Activated CD4-positive, alpha-beta T cell treated with anti-CD3 and anti-CD28 coated beads, Interleukin-2, Interleukin-4, amounts not matched to agents 100 ng/mL and 50 ng/mL, durations not matched to agents 16 hours and 8 hours (primary cell): Measurements from ENCODE around the gene PDE4DIP.
"Not testable (repeated sequence)": the region's sequence is repeated elsewhere in the genome, so short reads cannot be mapped to it uniquely, and the experiment has no call there.

Experiments
- DNase-seq: peaks from one replicate; pipeline ENCODE4 v3.0.0-alpha.2; 2020; ENCODE audit warnings: low spot score

PDE4DIP gene

DNA sequence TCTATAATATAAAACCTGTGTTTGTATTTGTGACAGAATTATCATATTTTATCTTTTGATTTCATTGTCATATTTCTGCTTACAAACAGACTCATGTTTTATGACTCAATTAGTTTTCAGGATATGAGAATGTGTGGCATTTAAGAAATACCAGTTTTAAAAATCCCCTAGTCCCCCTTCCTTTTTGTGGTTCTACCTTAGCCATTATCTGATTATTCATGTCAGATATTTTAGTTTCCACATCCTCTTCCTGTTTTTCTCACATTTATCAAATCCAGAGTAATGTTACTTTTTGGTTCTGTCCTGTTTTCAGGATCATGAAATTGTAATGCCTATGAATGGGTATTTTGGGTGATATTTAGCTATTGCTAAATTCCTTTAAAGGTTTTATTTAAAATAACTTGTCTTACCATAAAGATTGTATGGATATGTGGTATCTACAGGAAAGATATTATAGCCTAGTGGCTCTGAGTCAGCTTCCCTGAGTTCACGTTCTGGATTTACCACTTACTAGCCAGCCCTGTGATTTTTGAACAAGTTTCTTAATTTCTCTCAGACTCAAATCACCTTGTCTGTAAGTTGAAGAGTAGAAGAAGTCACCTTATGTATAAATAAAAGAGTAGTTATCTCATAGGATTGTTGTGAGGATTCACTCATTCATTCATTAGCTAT, 131.8 kb downstream of the PDE4DIP start:
- DNase-seq, result peak; percentile 70

DNA sequence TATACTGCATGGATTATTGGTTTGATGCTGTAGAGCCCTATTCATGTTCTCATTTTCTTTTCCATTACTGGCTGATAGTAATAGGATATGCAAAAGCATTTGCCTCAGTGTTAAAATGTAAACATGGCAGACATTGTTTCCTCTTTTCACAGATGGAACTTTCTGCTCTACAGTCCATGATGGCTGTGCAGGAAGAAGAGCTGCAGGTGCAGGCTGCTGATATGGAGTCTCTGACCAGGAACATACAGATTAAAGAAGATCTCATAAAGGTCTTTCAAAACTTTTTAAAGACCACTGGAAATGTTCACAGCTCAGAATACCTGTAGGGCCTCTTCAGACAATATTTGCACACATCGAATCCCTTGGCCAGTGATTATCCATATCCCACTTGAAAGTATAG, 133.6 kb downstream of the PDE4DIP start:
- not testable (repeated sequence) for DNase-seq

DNA sequence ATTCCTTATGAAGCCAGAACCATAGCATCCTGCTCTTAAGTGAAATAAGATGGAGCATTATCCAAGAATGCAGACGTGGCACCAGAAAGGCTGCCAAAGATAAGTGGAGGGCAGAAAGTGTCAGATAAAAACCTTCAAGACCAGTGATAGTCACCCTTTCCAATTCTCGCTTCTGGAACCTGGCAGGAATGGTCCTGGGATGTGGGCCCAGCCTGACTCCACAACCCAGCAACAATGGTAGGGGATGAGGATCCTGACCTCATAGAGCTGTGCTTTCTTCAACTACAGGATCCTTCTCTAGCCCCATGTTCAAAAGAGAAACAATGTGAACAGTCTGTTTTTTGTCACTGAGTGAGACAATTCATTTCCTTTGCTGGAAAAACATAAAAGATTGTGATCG, 145.2 kb downstream of the PDE4DIP start:
- not testable (repeated sequence) for DNase-seq

- not testable (repeated sequence) for DNase-seq
These were observed 146.1 kb downstream of the PDE4DIP start for GRCh38 chr1:148990233-148990788.

DNA sequence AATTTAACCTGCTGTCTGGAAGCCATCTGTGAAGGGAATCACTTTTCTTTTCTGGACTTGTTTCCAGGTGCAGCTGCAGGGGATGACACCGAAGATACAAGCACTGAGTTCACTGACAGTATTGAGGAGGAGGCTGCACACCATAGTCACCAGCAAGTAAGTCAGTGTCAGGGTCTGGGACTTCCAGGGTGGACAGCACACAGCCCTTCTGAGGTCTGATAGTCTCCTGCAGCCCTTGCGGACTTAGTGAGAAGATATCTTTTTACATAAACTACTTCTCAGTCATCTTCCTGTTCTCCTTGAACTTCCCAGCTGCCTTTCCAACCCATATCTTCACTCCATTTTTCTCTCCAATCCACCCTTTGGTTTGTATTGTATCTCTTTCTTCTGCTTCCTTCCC, 147.6 kb downstream of the PDE4DIP start:
- DNase-seq, result not testable (repeated sequence)

DNA sequence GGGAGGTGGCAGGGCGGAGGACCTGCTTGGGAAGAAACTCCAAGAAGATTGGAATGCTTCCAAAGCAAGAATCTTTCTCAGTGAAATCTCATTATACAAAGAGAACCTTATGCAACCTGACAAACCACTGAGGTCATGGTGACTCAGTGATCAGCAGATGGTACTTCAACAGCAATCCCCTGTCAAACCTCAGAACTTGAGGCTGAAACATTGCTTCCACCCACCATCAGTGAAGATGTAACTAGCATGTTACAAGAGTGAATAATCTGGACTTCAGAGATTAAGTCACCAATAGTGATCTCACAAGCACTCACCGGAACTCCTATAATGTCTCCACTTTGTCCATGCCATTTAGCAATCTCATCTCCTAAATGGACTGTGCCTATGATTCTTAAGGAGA, 148.1 kb downstream of the PDE4DIP start:
- not testable (repeated sequence) for DNase-seq

DNA sequence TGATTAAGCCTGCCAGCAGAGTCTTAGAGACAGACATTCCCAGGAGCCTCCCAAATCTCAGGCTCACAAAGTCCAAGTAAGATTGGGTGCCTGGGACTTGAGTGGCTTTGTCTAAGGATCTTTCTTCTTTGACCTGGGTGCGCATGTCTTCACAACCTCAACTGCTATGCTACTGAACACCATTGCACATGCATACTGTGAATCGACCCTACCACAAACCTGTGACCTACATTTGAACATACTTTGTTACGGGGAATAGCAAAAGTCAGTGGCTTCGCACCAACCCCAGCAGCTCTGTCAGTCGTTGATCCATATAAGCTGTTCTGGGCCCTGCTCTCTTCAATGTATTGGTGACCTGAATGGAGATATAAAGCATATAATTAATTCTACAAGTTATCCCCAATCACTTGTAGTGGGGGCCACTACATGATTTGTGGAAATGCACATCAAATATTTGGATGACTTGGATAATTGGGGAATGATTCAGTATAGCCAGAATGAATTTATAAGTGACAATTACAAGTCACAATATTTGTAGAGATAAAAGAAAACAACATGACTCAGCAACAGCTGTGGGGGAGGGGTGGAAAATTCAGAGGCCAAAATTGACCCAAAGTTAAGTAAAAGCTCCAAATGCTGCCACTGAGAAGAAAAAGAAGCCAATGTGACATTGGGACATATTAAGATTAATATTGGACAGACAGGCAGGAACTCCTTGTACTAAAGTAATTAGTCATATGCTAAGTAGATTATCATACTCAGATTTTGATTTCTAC, 152.4 kb downstream of the PDE4DIP start:
- not testable (repeated sequence) for DNase-seq

DNA sequence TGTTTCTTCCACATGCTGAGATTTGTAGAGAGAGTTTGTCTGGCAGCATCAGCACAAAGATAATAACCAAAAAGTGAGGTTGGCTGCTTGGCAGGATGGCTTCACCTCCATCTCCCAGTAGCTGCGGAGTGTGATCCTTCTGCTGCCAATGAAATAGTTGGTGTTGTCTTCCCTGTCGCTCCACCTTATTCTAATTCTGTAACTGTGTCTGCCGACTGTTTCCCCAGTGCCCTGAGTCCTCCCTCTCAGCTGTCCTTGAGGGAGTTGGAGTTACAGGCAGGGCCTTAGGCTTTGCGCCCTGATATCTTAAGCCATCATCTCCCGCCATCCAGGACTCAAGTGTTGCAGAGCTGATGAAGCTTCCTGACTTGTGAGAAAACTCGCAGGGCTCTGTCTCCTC, 153.2 kb downstream of the PDE4DIP start:
- not testable (repeated sequence) for DNase-seq

GRCh38 chr1:149002664-149003063, 158.4 kb downstream of the PDE4DIP start:
- DNase-seq, result not testable (repeated sequence)

DNA sequence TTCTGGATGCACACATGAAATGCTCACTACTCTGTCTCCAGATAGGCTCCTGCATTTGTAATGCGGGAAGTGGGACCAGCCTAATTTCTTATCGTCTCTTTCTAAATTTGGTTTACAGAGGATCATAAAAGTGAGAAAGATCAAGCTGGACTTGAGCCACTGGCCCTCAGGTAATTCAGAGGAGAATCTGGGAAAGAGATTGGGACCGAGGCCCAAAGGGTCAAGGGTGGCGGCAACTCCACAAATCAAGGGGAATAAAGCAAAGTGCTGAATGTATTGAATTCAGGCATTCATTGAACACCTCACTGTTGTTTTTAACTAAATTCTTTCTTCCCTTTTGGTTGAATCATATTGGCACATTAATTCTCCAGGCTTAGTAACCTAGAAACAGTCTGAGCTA, 164.1 kb downstream of the PDE4DIP start:
- not testable (repeated sequence) for DNase-seq

GRCh38 chr1:149008769-149009168, 164.5 kb downstream of the PDE4DIP start:
- DNase-seq, result not testable (repeated sequence)

GRCh38 chr1:149009761-149010160, 165.5 kb downstream of the PDE4DIP start:
- DNase-seq, result not testable (repeated sequence)

DNA sequence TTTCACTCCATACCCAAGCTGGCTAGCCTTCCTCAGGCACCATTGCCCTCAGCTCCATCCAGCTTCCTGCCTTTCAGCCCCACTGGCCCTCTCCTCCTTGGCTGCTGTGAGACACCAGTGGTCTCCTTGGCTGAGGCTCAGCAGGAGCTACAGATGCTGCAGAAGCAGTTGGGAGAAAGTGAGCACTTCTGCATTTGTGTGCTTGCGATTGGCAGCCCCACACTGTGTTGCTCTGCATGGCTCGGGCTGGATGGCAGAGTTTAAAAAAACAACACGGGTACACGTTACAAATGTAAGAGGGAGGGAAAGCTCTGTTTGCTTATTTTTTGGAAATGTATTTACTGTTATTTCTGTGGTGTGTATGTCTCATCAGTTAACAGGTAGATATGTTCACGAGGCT, 168.4 kb downstream of the PDE4DIP start:
- not testable (repeated sequence) for DNase-seq

DNA sequence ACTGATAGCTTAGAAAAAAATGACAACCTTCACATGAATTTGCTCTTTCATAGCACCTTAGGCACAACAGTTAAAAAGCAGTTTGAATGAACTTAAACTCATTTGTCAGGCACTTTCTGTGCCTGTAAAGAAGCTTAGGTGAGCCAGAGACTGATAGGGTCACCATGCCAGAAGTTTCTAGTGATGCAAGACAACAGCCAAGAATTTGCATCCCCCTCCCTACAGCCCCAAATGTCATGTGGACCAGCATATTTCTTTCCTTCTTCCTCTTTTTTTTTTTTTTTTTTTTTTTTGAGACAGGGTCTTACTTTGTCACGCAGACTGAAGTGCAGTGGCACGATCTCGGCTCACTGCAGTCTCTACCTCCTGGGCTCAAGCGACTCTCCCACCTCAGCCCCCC, 169.3 kb downstream of the PDE4DIP start:
- not testable (repeated sequence) for DNase-seq

GRCh38 chr1:149015522-149015921, 171.3 kb downstream of the PDE4DIP start:
- not testable (repeated sequence) for DNase-seq

DNA sequence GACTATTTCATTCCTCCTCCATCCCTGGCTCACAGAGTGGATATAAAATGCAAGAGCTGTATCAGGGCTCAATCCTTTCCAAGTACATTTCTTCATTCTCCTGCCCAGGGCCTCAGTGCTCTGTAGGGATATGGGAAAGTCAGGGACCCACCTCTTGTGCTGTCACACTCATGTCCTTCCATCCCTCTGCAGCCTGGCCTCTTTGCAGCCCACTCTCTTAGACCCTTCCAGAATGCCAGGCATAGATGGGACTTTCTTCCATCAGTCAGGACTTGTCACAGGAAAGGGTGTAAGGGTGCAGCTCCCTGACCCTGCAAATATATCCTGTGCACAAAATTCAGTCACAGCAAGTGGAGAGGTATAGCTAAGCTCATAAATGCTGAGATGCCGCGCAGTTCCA, 172.4 kb downstream of the PDE4DIP start:
- DNase-seq, result not testable (repeated sequence)

- DNase-seq, result not testable (repeated sequence)
These were observed 174.3 kb downstream of the PDE4DIP start for GRCh38 chr1:149018577-149018976.

DNA sequence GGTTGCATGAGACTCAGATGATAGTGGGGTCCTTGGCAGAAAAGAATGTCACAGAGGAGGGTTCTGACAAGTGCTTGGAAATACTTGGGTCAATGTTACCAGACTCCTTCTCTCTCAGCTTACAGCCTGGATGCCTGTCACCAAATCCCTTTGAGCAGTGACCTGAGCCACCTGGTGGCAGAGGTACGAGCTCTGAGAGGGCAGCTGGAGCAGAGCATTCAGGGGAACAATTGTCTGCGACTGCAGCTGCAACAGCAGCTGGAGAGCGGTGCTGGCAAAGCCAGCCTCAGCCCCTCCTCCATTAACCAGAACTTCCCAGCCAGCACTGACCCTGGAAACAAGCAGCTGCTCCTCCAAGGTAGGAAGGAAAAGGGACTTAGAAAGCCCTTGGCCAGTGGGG, 180.1 kb downstream of the PDE4DIP start:
- DNase-seq, result not testable (repeated sequence)

DNA sequence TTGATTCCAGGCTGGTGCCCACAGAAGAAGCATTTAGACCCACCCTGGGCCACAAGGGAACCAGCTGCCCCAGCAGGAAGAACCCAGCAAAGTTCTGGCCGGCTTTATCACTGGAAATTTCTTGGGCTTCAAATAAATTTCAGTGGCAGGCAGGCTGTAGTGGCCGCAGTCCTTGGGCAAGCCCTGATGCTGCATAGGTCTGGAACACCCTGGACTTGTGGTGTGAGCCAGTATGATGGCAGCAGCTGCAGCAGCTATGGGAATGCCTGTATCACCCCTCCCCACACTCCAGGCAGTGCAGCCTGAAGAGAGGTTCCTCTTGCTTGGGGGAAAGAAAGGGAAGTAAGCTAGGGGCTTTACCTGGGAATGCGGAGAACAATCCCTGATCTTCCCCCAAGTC, 189.7 kb downstream of the PDE4DIP start:
- not testable (repeated sequence) for DNase-seq

- not testable (repeated sequence) for DNase-seq
These were observed 198.8 kb downstream of the PDE4DIP start for GRCh38 chr1:149043056-149043455.

GRCh38 chr1:149064611-149065010, 220.4 kb downstream of the PDE4DIP start:
- DNase-seq, result peak; percentile 4

- DNase-seq, result not testable (repeated sequence)
These were observed 231.4 kb downstream of the PDE4DIP start for GRCh38 chr1:149075505-149076127.
